ENCODE results near the gene ARF1.

DNA sequence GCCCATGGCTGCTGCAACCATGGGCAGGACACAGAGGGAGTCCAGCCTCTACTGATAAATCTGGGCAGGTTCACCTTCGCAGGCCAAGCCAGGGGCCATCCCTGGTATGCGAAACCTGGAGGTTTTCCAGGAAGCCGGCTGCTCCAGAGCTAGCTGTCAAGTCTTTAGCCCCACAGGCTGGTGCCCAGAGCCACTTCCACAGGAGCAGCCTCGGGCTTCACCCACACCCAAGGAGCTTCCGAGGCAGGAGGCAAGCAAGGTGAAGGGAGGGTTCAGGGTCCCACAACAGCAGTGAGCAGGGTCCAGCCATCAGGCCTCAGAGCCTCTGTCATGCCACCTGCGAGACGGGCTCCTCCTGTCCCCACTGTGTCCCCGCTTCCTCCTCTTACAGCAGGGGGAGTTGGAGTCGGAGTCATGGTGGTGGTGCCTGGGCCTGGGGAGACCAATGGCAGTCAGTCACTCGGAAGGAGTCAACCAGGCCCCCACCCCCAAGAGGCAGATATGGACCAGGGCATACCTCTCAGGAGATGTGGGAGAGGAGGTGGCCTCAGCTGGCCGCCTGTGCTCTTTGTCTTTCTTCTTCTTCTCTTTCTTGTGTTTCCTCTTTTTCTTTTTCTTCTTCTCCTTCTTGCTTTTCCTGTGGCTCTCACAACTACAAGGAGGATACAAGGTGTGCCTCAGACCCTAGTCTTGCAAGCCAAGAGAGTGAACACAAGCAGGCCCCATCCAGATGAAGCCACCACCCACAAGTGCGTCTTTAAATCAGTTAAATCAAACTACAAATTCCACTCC is 18.5 kb downstream of the ARF1 start:
- TF ChIP-seq POLR2AphosphoS5 (IDR thresholded peaks at IDR 0.05; ENCODE audit: borderline replicate concordance, low read depth, low read length) (no peak; the same call in 1 of the 2 replicates), EZH2 (IDR thresholded peaks at IDR 0.05) (no peak), FOXP2 (optimal IDR thresholded peaks at IDR 0.05; ENCODE audit: control extremely low read depth, extremely low read length, insufficient read depth) (no peak)
